MM.1S (cell line): Measurements from ENCODE around the gene FGGY.

Experiments
- CTCF ChIP-seq: fragments of 300-600 bp; sonication (generic); IDR thresholded peaks from 2 replicates; pipeline ENCODE4 v1.5.1; 2016; ENCODE audit warnings: antibody characterized with exemption, low read length, mixed read lengths
- EZH2 ChIP-seq: fragments of 300-600 bp; sonication (generic); optimal IDR thresholded peaks from 2 replicates; pipeline ENCODE3; 2017; ENCODE audit warnings: low read depth, mild to moderate bottlenecking, antibody characterized with exemption, low read length, mixed read lengths
- EZH2phosphoT487 ChIP-seq: fragments of 300-600 bp; sonication (generic); IDR thresholded peaks from 2 replicates; pipeline ENCODE4 v1.6.1; 2018; ENCODE audit warnings: antibody characterized with exemption, low read length

- TF ChIP-seq CTCF (no peak), EZH2 (no peak), EZH2phosphoT487 (no peak)
Measured at GRCh38 chr1:59417406-59417805, 120.5 kb downstream of the FGGY start.
